AG04449 (cell line): ENCODE data around the gene ARHGEF4.
A peak's percentile ranks its signal among the peaks of the same experiment; 100 is the strongest.

Source experiments
- CTCF ChIA-PET: fragments of 350-600 bp; formaldehyde crosslinking; extraction: SDS; loops from one replicate; lab custom pipeline; 2021; ENCODE audit warnings: antibody characterized with exemption; lab: Yijun Ruan, JAX
- POLR2A ChIA-PET: fragments of 400-600, 350-600 bp; formaldehyde crosslinking; extraction: SDS; loops from one replicate; lab custom pipeline; 2020; ENCODE audit warnings: antibody characterized with exemption, inconsistent platforms; lab: Yijun Ruan, JAX
- DNase-seq: peaks from one replicate; pipeline ENCODE4 v3.0.0-alpha.2; 2010; ENCODE audit warnings: low read depth, low spot score
- H3K4me3 ChIP-seq: 2 replicates; pipeline ENCODE4 v1.5.1; 2011; ENCODE audit warnings: low read depth, mild to moderate bottlenecking, control low read depth, low read length
- TF ChIP-seq, protein P1 (sequence below): IDR thresholded peaks from one replicate; pipeline ENCODE4 v1.5.1; 2011; ENCODE audit warnings: mild to moderate bottlenecking, moderate library complexity, low read length, control low read depth, inconsistent platforms; ENCODE audit not compliant: insufficient read depth; ENCODE audit errors: missing control alignments

Gene ARHGEF4

GRCh38 chr2:130870161-130870485, 33.4 kb downstream of the ARHGEF4 start:
- ChIA-PET POLR2A (no interaction called here), CTCF (interaction anchor here (1.2 to 11.5 kb wide), 2 partner anchors 11 to 72 kb away, joined by 3 to 253 read pairs; no protein-coding TSS in a partner anchor)
- TF ChIP-seq, protein P1, sequence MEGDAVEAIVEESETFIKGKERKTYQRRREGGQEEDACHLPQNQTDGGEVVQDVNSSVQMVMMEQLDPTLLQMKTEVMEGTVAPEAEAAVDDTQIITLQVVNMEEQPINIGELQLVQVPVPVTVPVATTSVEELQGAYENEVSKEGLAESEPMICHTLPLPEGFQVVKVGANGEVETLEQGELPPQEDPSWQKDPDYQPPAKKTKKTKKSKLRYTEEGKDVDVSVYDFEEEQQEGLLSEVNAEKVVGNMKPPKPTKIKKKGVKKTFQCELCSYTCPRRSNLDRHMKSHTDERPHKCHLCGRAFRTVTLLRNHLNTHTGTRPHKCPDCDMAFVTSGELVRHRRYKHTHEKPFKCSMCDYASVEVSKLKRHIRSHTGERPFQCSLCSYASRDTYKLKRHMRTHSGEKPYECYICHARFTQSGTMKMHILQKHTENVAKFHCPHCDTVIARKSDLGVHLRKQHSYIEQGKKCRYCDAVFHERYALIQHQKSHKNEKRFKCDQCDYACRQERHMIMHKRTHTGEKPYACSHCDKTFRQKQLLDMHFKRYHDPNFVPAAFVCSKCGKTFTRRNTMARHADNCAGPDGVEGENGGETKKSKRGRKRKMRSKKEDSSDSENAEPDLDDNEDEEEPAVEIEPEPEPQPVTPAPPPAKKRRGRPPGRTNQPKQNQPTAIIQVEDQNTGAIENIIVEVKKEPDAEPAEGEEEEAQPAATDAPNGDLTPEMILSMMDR = no peak
- DNase-seq = no peak
- H3K4me3 ChIP-seq = no peak overlapping the region

GRCh38 chr2:130870779-130871178, 34.1 kb downstream of the ARHGEF4 start:
- TF ChIP-seq, protein P1 = no peak
- CTCF ChIA-PET = interaction anchor here (1.2 to 11.5 kb wide), 2 partner anchors 11 to 73 kb away, joined by 3 to 253 read pairs; no protein-coding TSS in a partner anchor
- POLR2A ChIA-PET = no interaction called here
- no peak overlapping the region for H3K4me3 ChIP-seq
- DNase-seq = no peak

DNA sequence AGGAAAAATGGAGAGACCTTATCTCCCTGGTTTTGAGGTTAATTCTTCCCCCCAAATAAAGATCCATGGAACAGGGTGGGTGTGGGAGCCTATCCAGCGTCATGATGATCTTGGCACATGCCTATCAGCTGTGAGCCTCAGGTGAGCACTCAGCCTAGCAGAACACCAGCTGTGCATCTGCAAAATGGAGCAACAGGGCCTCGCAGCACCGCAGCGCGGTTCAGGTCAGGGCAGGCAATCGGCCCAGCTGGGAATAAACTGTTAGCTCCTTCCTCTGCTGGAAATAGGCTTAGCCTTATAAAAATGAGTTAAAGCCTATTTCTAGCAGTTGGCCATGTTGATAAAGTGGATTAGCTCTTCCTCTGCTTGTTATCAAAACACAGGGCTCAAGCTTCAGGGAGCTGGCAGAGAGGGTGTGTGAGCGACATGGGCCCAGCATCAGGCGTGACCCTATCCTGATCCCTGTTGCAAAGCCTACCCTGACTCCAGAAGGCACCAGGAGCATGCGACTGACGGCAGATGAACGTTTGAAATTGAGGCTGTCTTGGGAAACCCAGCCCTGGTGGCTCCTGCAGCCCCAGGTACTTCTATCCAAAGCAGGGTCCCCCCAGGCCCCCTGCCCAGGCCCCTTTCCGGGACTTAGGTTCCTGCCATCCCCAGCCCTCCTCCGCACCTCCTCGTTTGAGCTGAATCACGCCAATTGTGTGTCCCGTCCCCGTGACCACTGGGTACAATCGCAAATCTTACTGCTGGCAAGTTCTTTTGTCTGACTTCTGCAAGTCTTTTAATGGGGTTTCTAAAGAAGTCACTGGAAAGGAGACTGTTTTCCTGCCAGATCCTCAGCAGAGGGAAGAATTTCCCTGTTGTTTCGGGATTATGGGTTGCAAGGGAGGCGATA, 35.4 kb downstream of the ARHGEF4 start:
- ChIA-PET POLR2A (no interaction called here), CTCF (interaction anchor here (2.0 to 11.5 kb wide), 2 partner anchors 48 to 74 kb away, joined by 7 to 253 read pairs; no protein-coding TSS in a partner anchor)
- TF ChIP-seq, protein P1 = no peak
- DNase-seq = no peak
- H3K4me3 ChIP-seq = no peak overlapping the region

DNA sequence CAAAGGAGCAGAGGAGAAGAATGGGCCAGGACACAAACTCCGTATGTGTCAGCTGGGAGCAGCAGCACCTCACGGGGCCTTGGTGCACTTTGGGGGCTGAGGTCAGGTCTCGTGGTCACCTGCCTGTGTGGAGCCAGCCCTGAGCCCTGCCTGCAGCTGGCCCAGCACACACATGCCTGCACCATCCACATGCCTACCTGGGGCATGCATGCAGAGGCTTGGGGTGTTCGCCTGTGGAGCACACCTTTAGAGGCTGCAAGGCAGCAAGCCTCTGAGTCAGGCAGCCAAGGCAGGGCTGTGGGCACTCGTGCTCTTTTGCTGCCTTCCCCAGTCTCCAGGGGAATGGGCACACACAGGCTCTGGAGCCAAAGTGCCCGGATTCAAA, 36.0 kb downstream of the ARHGEF4 start:
- no peak overlapping the region for H3K4me3 ChIP-seq
- ChIA-PET POLR2A (no interaction called here), CTCF (interaction anchor here (0.8 to 11.5 kb wide), 4 partner anchors 35 to 75 kb away, joined by 3 to 253 read pairs (median 5); no protein-coding TSS in a partner anchor)
- DNase-seq = no peak
- TF ChIP-seq, protein P1 = no peak

- POLR2A ChIA-PET = interaction anchor here (1.2 kb wide), 1 partner anchor 76 kb away, joined by 3 read pairs; no protein-coding TSS in a partner anchor
Measured at GRCh38 chr2:130873700-130874346, 37.1 kb downstream of the ARHGEF4 start.

More at GRCh38 chr2:130873700-130874346, 37.1 kb downstream of the ARHGEF4 start:
- no peak overlapping the region for H3K4me3 ChIP-seq
- TF ChIP-seq, protein P1 = peak; percentile 76
- no peak for DNase-seq
- CTCF ChIA-PET = interaction anchor here (0.6 to 11.5 kb wide), 14 partner anchors 10 to 99 kb away, joined by 3 to 253 read pairs (median 3); no protein-coding TSS in a partner anchor
